A673 (cell line): Measurements from ENCODE around the gene SLC16A7. TPM values are rescaled to one million over a fixed set of nuclear protein-coding genes. Genes with fewer than 3 reads are reported as not detected.

Experiments
- BruUV-seq: library from RNA; stranded (reverse); fragments of 400-500 nt; replicated peaks from 2 replicates; lab custom pipeline; 2021; lab: Mats Ljungman, UMichigan
- CTCF ChIA-PET: fragments of 300-600 bp; sonication (Branson Sonifier 250); formaldehyde crosslinking; loops from one replicate; lab custom pipeline; 2022; ENCODE audit warnings: antibody characterized with exemption; lab: Charles Lee
- POLR2A ChIA-PET: fragments of 300-600 bp; sonication (Branson Sonifier 250); formaldehyde crosslinking; loops from one replicate; lab custom pipeline; 2022; ENCODE audit warnings: antibody characterized with exemption; ENCODE audit not compliant: low non-redundant PET; lab: Charles Lee
- DNase-seq: peaks from one replicate; pipeline ENCODE4 v3.0.0-alpha.2; 2015; ENCODE audit warnings: low spot score
- H3K27ac ChIP-seq: fragments of 200-600 bp; sonication (generic); 2 replicates; pipeline ENCODE4 v1.5.1; 2016; ENCODE audit warnings: mixed run types, low read depth, mild to moderate bottlenecking, mixed read lengths, antibody characterized with exemption, low read length; ENCODE audit not compliant: poor library complexity, severe bottlenecking
- H3K27me3 ChIP-seq: fragments of 200-600 bp; sonication (generic); replicated peaks from 2 replicates; pipeline ENCODE4 v1.6.1; 2017; ENCODE audit warnings: mixed run types, low read depth, mild to moderate bottlenecking, mixed read lengths, antibody characterized with exemption, low read length; ENCODE audit not compliant: insufficient read depth, poor library complexity
- H3K36me3 ChIP-seq: fragments of 200-600 bp; sonication (generic); 2 replicates; pipeline ENCODE4 v1.6.1; 2016; ENCODE audit warnings: mixed run types, mild to moderate bottlenecking, mixed read lengths, antibody characterized with exemption, low read length; ENCODE audit not compliant: insufficient read depth, poor library complexity, severe bottlenecking
- H3K4me1 ChIP-seq: fragments of 200-600 bp; sonication (generic); 2 replicates; pipeline ENCODE4 v1.6.1; 2017; ENCODE audit warnings: mixed run types, mild to moderate bottlenecking, mixed read lengths, antibody characterized with exemption, low read length; ENCODE audit not compliant: insufficient read depth, poor library complexity, severe bottlenecking
- H3K4me3 ChIP-seq: fragments of 200-600 bp; sonication (generic); 2 replicates; pipeline ENCODE4 v1.5.1; 2016; ENCODE audit warnings: low read depth, mixed run types, mild to moderate bottlenecking, mixed read lengths, low read length; ENCODE audit not compliant: poor library complexity, severe bottlenecking
- H3K9me3 ChIP-seq: fragments of 200-600 bp; sonication (generic); 2 replicates; pipeline ENCODE4 v1.6.1; 2016; ENCODE audit warnings: mixed run types, low read depth, mild to moderate bottlenecking, mixed read lengths, antibody characterized with exemption, low read length; ENCODE audit not compliant: poor library complexity, severe bottlenecking
- CTCF ChIP-seq: fragments of 300-800, 200-600 bp; sonication (generic); conservative IDR thresholded peaks from 2 replicates; pipeline ENCODE4 v1.5.1; 2017; ENCODE audit warnings: low read depth, mild to moderate bottlenecking, antibody characterized with exemption, low read length, moderate library complexity, mixed read lengths
- EZH2 ChIP-seq: fragments of 200-600 bp; sonication (generic); IDR thresholded peaks from 2 replicates; pipeline ENCODE4 v1.6.1; 2017; ENCODE audit warnings: borderline replicate concordance, low read depth, mild to moderate bottlenecking, mixed read lengths, antibody characterized with exemption, low read length; ENCODE audit not compliant: poor library complexity, severe bottlenecking
- intact Hi-C: fragments of 100-400 bp; cut with micrococcal nuclease; formaldehyde crosslinking; loops from one replicate; pipeline ENCODE4 v1.10.0; 2022; ENCODE audit not compliant: unreplicated experiment
- total RNA-seq: library from RNA; stranded (reverse); gene quantifications from 2 replicates; pipeline ENCODE4 v1.2.3, GENCODE V29; 2021

SLC16A7 gene
- total RNA-seq, 1 experiment from 2014 or later = 2.5 TPM

DNA sequence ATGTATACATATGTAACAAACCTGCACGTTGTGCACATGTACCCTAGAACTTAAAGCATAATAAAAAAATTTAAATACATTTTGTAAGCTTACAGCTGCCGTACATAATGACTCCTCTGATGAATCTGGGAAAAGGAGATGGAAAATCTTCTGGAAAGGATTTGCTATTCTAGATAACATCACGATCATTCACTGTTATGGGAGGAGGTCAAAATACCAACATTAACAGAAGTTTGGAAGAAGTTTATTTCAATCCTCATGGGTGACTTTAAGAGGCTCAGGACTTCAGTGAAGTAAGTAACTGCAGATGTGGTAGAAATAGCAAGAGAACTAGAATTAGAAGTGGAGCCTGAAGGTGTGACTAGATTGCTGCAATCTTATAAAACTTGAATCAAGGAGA, 172.2 kb downstream of the SLC16A7 start:
- TF ChIP-seq EZH2 = no peak
- no peak for TF ChIP-seq CTCF
- intact Hi-C loops = no loop called here
- BruUV-seq = no TSS peak

DNA sequence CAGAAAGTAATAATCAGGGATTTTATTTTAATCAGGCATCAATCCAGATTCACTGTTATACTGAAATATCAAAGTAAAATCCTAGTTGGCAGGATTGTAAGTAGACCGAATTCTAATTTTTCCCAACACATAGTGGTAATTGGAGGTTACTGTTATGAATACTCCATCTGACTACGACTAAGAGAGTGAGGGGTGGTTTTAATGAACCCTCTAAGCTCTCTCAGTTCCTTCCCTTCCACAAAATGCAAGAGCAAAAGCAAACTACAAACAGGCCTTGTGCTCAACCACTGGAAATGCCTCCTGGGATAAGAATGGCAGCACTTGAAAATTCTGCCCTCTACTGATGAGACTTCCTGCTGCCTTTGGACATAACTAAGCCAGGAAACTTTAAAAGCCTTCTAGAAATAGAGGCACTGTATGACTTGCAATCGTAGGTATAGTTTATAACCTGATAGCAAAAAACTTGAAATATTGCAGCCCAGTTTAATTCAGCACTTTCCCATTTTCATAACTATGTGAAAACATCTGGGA, 184.8 kb downstream of the SLC16A7 start:
- H3K9me3 ChIP-seq = no peaks in the 10 kb centered on the region
- no peak overlapping the region for H3K27ac ChIP-seq
- H3K36me3 ChIP-seq = no peaks in the 10 kb centered on the region
- no peaks in the 10 kb centered on the region for H3K4me1 ChIP-seq
- BruUV-seq = no TSS peak
- peak; percentile 28 for DNase-seq
- TF ChIP-seq CTCF (peak; percentile 54), EZH2 (no peak)
- no peak overlapping the region for H3K4me3 ChIP-seq
- no peaks in the 10 kb centered on the region for H3K27me3 ChIP-seq
- ChIA-PET CTCF (no interaction called here), POLR2A (no interaction called here)
- intact Hi-C loops = no loop called here

More for the DNA sequence above, 172.2 kb downstream of the SLC16A7 start:
- Histone ChIP-seq H3K4me3 (no peak overlapping the region), H3K4me1 (no peaks in the 10 kb centered on the region), H3K27me3 (no peaks in the 10 kb centered on the region), H3K27ac (no peak overlapping the region), H3K9me3 (peaks cover 4% of the 10 kb centered on the region), H3K36me3 (no peaks in the 10 kb centered on the region)
- no peak for DNase-seq
- ChIA-PET CTCF (no interaction called here), POLR2A (no interaction called here)

GRCh38 chr12:59787610-59788009, 191.8 kb downstream of the SLC16A7 start:
- H3K4me1 ChIP-seq = no peaks in the 10 kb centered on the region
- no peaks in the 10 kb centered on the region for H3K9me3 ChIP-seq
- TF ChIP-seq EZH2 (no peak), CTCF (no peak)
- intact Hi-C loops = no loop called here
- ChIA-PET POLR2A (no interaction called here), CTCF (no interaction called here)
- no peaks in the 10 kb centered on the region for H3K27me3 ChIP-seq
- H3K36me3 ChIP-seq = no peaks in the 10 kb centered on the region
- DNase-seq = no peak
- no TSS peak for BruUV-seq
- H3K27ac ChIP-seq = no peak overlapping the region
- no peak overlapping the region for H3K4me3 ChIP-seq
